GM23338 (cell line): ENCODE results near the gene ZNF488. TPM values are rescaled to one million over a fixed set of nuclear protein-coding genes. Genes with fewer than 3 reads are reported as not detected.

Experiments used
- ATAC-seq: fragments of 200-7000 bp; cut with Tn5 transposase; 3 replicates; pipeline ENCODE4 v1.9.1; 2020
- DNase-seq: peaks from one replicate; pipeline ENCODE4 v3.0.0-alpha.2; 2015; ENCODE audit warnings: low spot score
- H2AFZ ChIP-seq: fragments of 200-600 bp; sonication (generic); 2 replicates; pipeline ENCODE4 v1.8.0; 2016; ENCODE audit warnings: antibody characterized with exemption, mild to moderate bottlenecking, moderate library complexity
- H3F3A ChIP-seq: fragments of 200-600 bp; sonication (generic); replicated peaks from 2 replicates; pipeline ENCODE4 v1.8.0; 2017; ENCODE audit warnings: antibody characterized with exemption, mixed run types, low read depth
- H3K27ac ChIP-seq: fragments of 200-600 bp; sonication (generic); 2 replicates; pipeline ENCODE4 v1.6.1; 2016; ENCODE audit warnings: low read depth
- H3K27me3 ChIP-seq: fragments of 200-600 bp; sonication (generic); 2 replicates; pipeline ENCODE4 v1.8.0; 2016; ENCODE audit warnings: mild to moderate bottlenecking, mixed run types, moderate library complexity; ENCODE audit not compliant: insufficient read depth
- H3K36me3 ChIP-seq: fragments of 200-600 bp; sonication (generic); 2 replicates; pipeline ENCODE4 v1.8.0; 2016; ENCODE audit warnings: mild to moderate bottlenecking; ENCODE audit not compliant: insufficient read depth
- H3K4me1 ChIP-seq: fragments of 200-600 bp; sonication (generic); 2 replicates; pipeline ENCODE4 v1.8.0; 2016; ENCODE audit warnings: mild to moderate bottlenecking, moderate library complexity; ENCODE audit not compliant: insufficient read depth
- H3K4me2 ChIP-seq: fragments of 200-600 bp; sonication (generic); 2 replicates; pipeline ENCODE4 v1.7.1; 2017; ENCODE audit warnings: mixed run types
- H3K4me3 ChIP-seq: fragments of 200-600 bp; sonication (generic); 2 replicates; pipeline ENCODE4 v1.6.1; 2016; ENCODE audit warnings: mixed run types
- H3K79me2 ChIP-seq: fragments of 200-600 bp; sonication (generic); replicated peaks from 2 replicates; pipeline ENCODE4 v1.8.0; 2017; ENCODE audit warnings: mild to moderate bottlenecking; ENCODE audit not compliant: insufficient read depth
- H3K9me2 ChIP-seq: fragments of 200-600 bp; sonication (generic); 2 replicates; pipeline ENCODE4 v1.8.0; 2017; ENCODE audit not compliant: insufficient read depth
- H4K20me1 ChIP-seq: fragments of 200-600 bp; sonication (generic); replicated peaks from 2 replicates; pipeline ENCODE4 v1.8.0; 2017; ENCODE audit warnings: mild to moderate bottlenecking; ENCODE audit not compliant: insufficient read depth
- H3K27ac Mint-ChIP-seq: 2 replicates; pipeline ENCODE4 v1.8.0; 2020; ENCODE audit warnings: inconsistent platforms, mild to moderate bottlenecking, moderate library complexity, mixed read lengths
- H3K27me3 Mint-ChIP-seq: 3 replicates; pipeline ENCODE4 v1.8.0; 2022; ENCODE audit warnings: low read depth, mild to moderate bottlenecking, moderate library complexity, mixed read lengths, inconsistent platforms; ENCODE audit not compliant: insufficient read depth, poor library complexity
- H3K36me3 Mint-ChIP-seq: 3 replicates; pipeline ENCODE4 v1.8.0; 2021; ENCODE audit warnings: low read depth, mild to moderate bottlenecking, inconsistent platforms, moderate library complexity, mixed read lengths
- H3K4me1 Mint-ChIP-seq: 3 replicates; pipeline ENCODE4 v1.8.0; 2020; ENCODE audit warnings: mild to moderate bottlenecking, inconsistent platforms, mixed read lengths
- H3K4me3 Mint-ChIP-seq: 3 replicates; pipeline ENCODE4 v1.8.0; 2021; ENCODE audit warnings: moderate library complexity, mild to moderate bottlenecking, inconsistent platforms, mixed read lengths
- H3K9me3 Mint-ChIP-seq: 3 replicates; pipeline ENCODE4 v1.8.0; 2020; ENCODE audit warnings: moderate library complexity, mild to moderate bottlenecking, inconsistent platforms, mixed read lengths
- CREB1 ChIP-seq: fragments of 250-450 bp; sonication (Bioruptor Pico); IDR thresholded peaks from 2 replicates; pipeline ENCODE4 v1.5.0; 2020; ENCODE audit warnings: low read depth, mild to moderate bottlenecking, moderate library complexity
- ETS1 ChIP-seq: IDR thresholded peaks from 2 replicates; pipeline ENCODE4 v1.6.1; 2016; ENCODE audit warnings: antibody characterized with exemption
- EZH2 ChIP-seq: fragments of 200-600 bp; sonication (generic); IDR thresholded peaks from one replicate; pipeline ENCODE4 v1.8.0; 2017; ENCODE audit warnings: antibody characterized with exemption, mild to moderate bottlenecking, low read depth; ENCODE audit not compliant: unreplicated experiment
- EZH2phosphoT487 ChIP-seq: fragments of 200-600 bp; sonication (generic); IDR thresholded peaks from one replicate; pipeline ENCODE4 v1.8.1; 2018; ENCODE audit warnings: antibody characterized with exemption; ENCODE audit not compliant: unreplicated experiment
- JUNB ChIP-seq: IDR thresholded peaks from one replicate; pipeline ENCODE4 v1.6.1; 2016; ENCODE audit warnings: antibody characterized with exemption; ENCODE audit not compliant: unreplicated experiment
- NANOG ChIP-seq: IDR thresholded peaks from 2 replicates; pipeline ENCODE4 v1.6.1; 2016; ENCODE audit warnings: antibody characterized with exemption, borderline replicate concordance
- POLR2AphosphoS5 ChIP-seq: IDR thresholded peaks from 2 replicates; pipeline ENCODE4 v1.6.1; 2016; ENCODE audit warnings: antibody characterized with exemption, low read depth
- STAT1 ChIP-seq: IDR thresholded peaks from one replicate; pipeline ENCODE4 v1.6.1; 2016; ENCODE audit warnings: antibody characterized with exemption; ENCODE audit not compliant: unreplicated experiment
- ZNF462 ChIP-seq: fragments of 250-450 bp; sonication (Bioruptor Pico); IDR thresholded peaks from 2 replicates; pipeline ENCODE4 v1.5.0; 2020; ENCODE audit warnings: mild to moderate bottlenecking, moderate library complexity
- polyA plus RNA-seq: library from polyadenylated mRNA; unstranded; fragments of >200 nt; fragmentation: Nextera tagmentation; extraction: Ambion mirVana; gene quantifications from 2 replicates; pipeline ENCODE4 v1.2.1, GENCODE V29; 2016
- total RNA-seq: library from RNA; depleted of rRNA; stranded (reverse); fragments of >200 nt; shearing (Covaris generic); gene quantifications from 2 replicates; pipeline ENCODE4 v1.2.3, GENCODE V29; 2014

ZNF488 gene
- total and polyA plus RNA-seq, 2 experiments from 2014 or later = 2.5 to 5.2 TPM

GRCh38 chr10:47351899-47352815, 31.9 kb downstream of the ZNF488 start:
- H3K27ac Mint-ChIP-seq = no peak overlapping the region

GRCh38 chr10:47350671-47351640, 33.1 kb downstream of the ZNF488 start:
- H3K4me3 ChIP-seq = no peak overlapping the region
- no peak for DNase-seq
- no peak for ATAC-seq
- no peaks in the 10 kb centered on the region for H3F3A ChIP-seq
- no peak overlapping the region for H2AFZ ChIP-seq
- H3K4me2 ChIP-seq = no peak overlapping the region
- no peaks in the 10 kb centered on the region for H3K36me3 ChIP-seq
- no peaks in the 10 kb centered on the region for H3K9me3 Mint-ChIP-seq
- H4K20me1 ChIP-seq = no peaks in the 10 kb centered on the region
- H3K27me3 Mint-ChIP-seq = peaks cover 6% of the 10 kb centered on the region
- no peak overlapping the region for H3K4me3 Mint-ChIP-seq
- H3K79me2 ChIP-seq = no peaks in the 10 kb centered on the region
- no peaks in the 10 kb centered on the region for H3K36me3 Mint-ChIP-seq
- no peak overlapping the region for H3K27ac ChIP-seq
- H3K4me1 ChIP-seq = no peaks in the 10 kb centered on the region
- peaks cover 4% of the 10 kb centered on the region; the same call in 1 of the 3 replicates for H3K4me1 Mint-ChIP-seq
- no peak overlapping the region for H3K27ac Mint-ChIP-seq
- H3K9me2 ChIP-seq = no peaks in the 10 kb centered on the region; the same call in 1 of the 2 replicates
- no peaks in the 10 kb centered on the region for H3K27me3 ChIP-seq
- TF ChIP-seq POLR2AphosphoS5 = no peak
- no peak for TF ChIP-seq JUNB
- TF ChIP-seq EZH2phosphoT487 = no peak
- TF ChIP-seq NANOG = no peak
- TF ChIP-seq EZH2 = no peak
- no peak for TF ChIP-seq STAT1
- TF ChIP-seq ZNF462 (CRISPR knock-in tag) = no peak

More at GRCh38 chr10:47351899-47352815, 31.9 kb downstream of the ZNF488 start:
- no peaks in the 10 kb centered on the region; the same call in 1 of the 2 replicates for H3K9me2 ChIP-seq
- Mint-ChIP-seq H3K4me1 (no peaks in the 10 kb centered on the region), H3K36me3 (no peaks in the 10 kb centered on the region), H3K4me3 (no peak overlapping the region), H3K27me3 (peaks cover 6% of the 10 kb centered on the region), H3K9me3 (no peaks in the 10 kb centered on the region)
- no peaks in the 10 kb centered on the region for H3F3A ChIP-seq
- no peaks in the 10 kb centered on the region for H3K36me3 ChIP-seq
- H2AFZ ChIP-seq = no peak overlapping the region
- no peak overlapping the region for H3K4me2 ChIP-seq
- no peak overlapping the region for H3K27ac ChIP-seq
- H4K20me1 ChIP-seq = no peaks in the 10 kb centered on the region
- H3K4me1 ChIP-seq = no peaks in the 10 kb centered on the region
- no peaks in the 10 kb centered on the region for H3K27me3 ChIP-seq
- no peak overlapping the region for H3K4me3 ChIP-seq
- H3K79me2 ChIP-seq = no peaks in the 10 kb centered on the region
- TF ChIP-seq ETS1 (no peak), POLR2AphosphoS5 (no peak), CREB1 (CRISPR knock-in tag) (no peak)
- ATAC-seq (peak; percentile 79), DNase-seq (no peak)
